HPDE6-E6E7 (cell line): ENCODE data around the gene C2CD4D.
A peak's percentile ranks its signal among the peaks of the same experiment; 100 is the strongest.
"Not testable (repeated sequence)": the region's sequence is repeated elsewhere in the genome, so short reads cannot be mapped to it uniquely, and the experiment has no call there.

Source experiments
- DNase-seq: peaks from one replicate; pipeline ENCODE4 v3.0.0; 2011; ENCODE audit warnings: missing footprints; ENCODE audit errors: extremely low spot score

Gene C2CD4D

GRCh38 chr1:151839457-151840403, at the start of gene C2CD4D:
C2CD4D (minus strand) TSS chr1:151839820; CDS start chr1:151838989, 831 bp downstream.
- DNase-seq, result peak; percentile 77

- peak; percentile 26 for DNase-seq
Measured at GRCh38 chr1:151888972-151889570, 49.5 kb upstream of the C2CD4D start.

- no peak for DNase-seq
Measured at GRCh38 chr1:151887028-151887427, 47.4 kb upstream of the C2CD4D start.

GRCh38 chr1:151885479-151885878, 45.9 kb upstream of the C2CD4D start:
- peak; percentile 46 for DNase-seq

- not testable (repeated sequence) for DNase-seq
Measured at GRCh38 chr1:151884879-151885278, 45.3 kb upstream of the C2CD4D start.

- not testable (repeated sequence) for DNase-seq
Measured at GRCh38 chr1:151884445-151884844, 44.8 kb upstream of the C2CD4D start.

- not testable (repeated sequence) for DNase-seq
Measured at GRCh38 chr1:151883898-151884297, 44.3 kb upstream of the C2CD4D start.

- not testable (repeated sequence) for DNase-seq
Measured at GRCh38 chr1:151882918-151883317, 43.3 kb upstream of the C2CD4D start.

GRCh38 chr1:151882466-151882865, 42.8 kb upstream of the C2CD4D start:
- DNase-seq, result no peak

- DNase-seq, result no peak
Measured at GRCh38 chr1:151881479-151881878, 41.9 kb upstream of the C2CD4D start.

GRCh38 chr1:151875419-151876097, 35.9 kb upstream of the C2CD4D start:
- no peak for DNase-seq

- DNase-seq, result not testable (repeated sequence)
Measured at GRCh38 chr1:151872776-151873175, 33.2 kb upstream of the C2CD4D start.

GRCh38 chr1:151871284-151872030, 31.8 kb upstream of the C2CD4D start:
- DNase-seq, result no peak

GRCh38 chr1:151868486-151868885, 28.9 kb upstream of the C2CD4D start:
- no peak for DNase-seq

GRCh38 chr1:151867765-151868411, 28.3 kb upstream of the C2CD4D start:
- no peak for DNase-seq

GRCh38 chr1:151867321-151867720, 27.7 kb upstream of the C2CD4D start:
- no peak for DNase-seq

GRCh38 chr1:151864411-151864810, 24.8 kb upstream of the C2CD4D start:
- DNase-seq, result no peak

GRCh38 chr1:151862604-151863003, 23.0 kb upstream of the C2CD4D start:
- no peak for DNase-seq

- no peak for DNase-seq
Measured at GRCh38 chr1:151860504-151861187, 21.0 kb upstream of the C2CD4D start.

GRCh38 chr1:151859891-151860293, 20.3 kb upstream of the C2CD4D start:
- no peak for DNase-seq
